PC-9 (cell line): ENCODE measurements around the gene MMP24. TPM values are rescaled to one million over a fixed set of nuclear protein-coding genes. Genes with fewer than 3 reads are reported as not detected.

Experiments used
- BruUV-seq: library from RNA; stranded (reverse); fragments of 400-500 nt; replicated peaks from 2 replicates; lab custom pipeline; 2021; lab: Mats Ljungman, UMichigan
- CTCF ChIA-PET: fragments of 300-600 bp; sonication (Branson Sonifier 250); formaldehyde crosslinking; loops from one replicate; lab custom pipeline; 2022; ENCODE audit warnings: antibody characterized with exemption; lab: Charles Lee
- POLR2A ChIA-PET: fragments of 300-600 bp; sonication (Branson Sonifier 250); formaldehyde crosslinking; loops from one replicate; lab custom pipeline; 2022; ENCODE audit warnings: antibody characterized with exemption; ENCODE audit not compliant: unreplicated experiment; lab: Charles Lee
- DNase-seq, 2 experiments: peaks; one replicate each; pipeline versions ENCODE4 v3.0.0 to v3.0.0-alpha.2; 2015 to 2022; ENCODE audit warnings: mixed read lengths in 1 of 2
- H2AFZ ChIP-seq: fragments of 200-600 bp; sonication (generic); 2 replicates; pipeline ENCODE4 v1.8.1; 2017; ENCODE audit warnings: antibody characterized with exemption
- H3F3A ChIP-seq: fragments of 200-600 bp; sonication (generic); 2 replicates; pipeline ENCODE4 v1.8.1; 2017; ENCODE audit warnings: antibody characterized with exemption, mild to moderate bottlenecking, low read depth; ENCODE audit not compliant: insufficient read depth
- H3K27ac ChIP-seq: fragments of 200-600 bp; sonication (generic); 2 replicates; pipeline ENCODE4 v1.6.1; 2016; ENCODE audit warnings: mixed run types
- H3K27me3 ChIP-seq: fragments of 200-600 bp; sonication (generic); 2 replicates; pipeline ENCODE4 v1.6.1; 2016; ENCODE audit warnings: low read depth, mixed run types; ENCODE audit not compliant: insufficient read depth
- H3K36me3 ChIP-seq: fragments of 200-600 bp; sonication (generic); 2 replicates; pipeline ENCODE4 v1.6.1; 2016; ENCODE audit warnings: low read depth, mixed run types
- H3K4me1 ChIP-seq: fragments of 200-600 bp; sonication (generic); replicated peaks from 2 replicates; pipeline ENCODE4 v1.6.1; 2016; ENCODE audit warnings: mixed run types; ENCODE audit not compliant: insufficient read depth
- H3K4me2 ChIP-seq: fragments of 200-600 bp; sonication (generic); 2 replicates; pipeline ENCODE4 v1.6.1; 2017; ENCODE audit warnings: mixed run types
- H3K4me3 ChIP-seq: fragments of 200-600 bp; sonication (generic); 2 replicates; pipeline ENCODE4 v1.6.1; 2016; ENCODE audit warnings: mixed run types
- H3K79me2 ChIP-seq: fragments of 200-600 bp; sonication (generic); 2 replicates; pipeline ENCODE4 v1.6.1; 2017; ENCODE audit warnings: low read depth, mixed run types
- H3K9me2 ChIP-seq: fragments of 200-600 bp; sonication (generic); 2 replicates; pipeline ENCODE4 v1.8.1; 2017; ENCODE audit warnings: mild to moderate bottlenecking; ENCODE audit not compliant: insufficient read depth
- H3K9me3 ChIP-seq: fragments of 200-600 bp; sonication (generic); 2 replicates; pipeline ENCODE4 v1.8.1; 2016; ENCODE audit warnings: low read depth; ENCODE audit not compliant: insufficient read depth
- H4K20me1 ChIP-seq: fragments of 200-600 bp; sonication (generic); 2 replicates; pipeline ENCODE4 v1.8.1; 2017; ENCODE audit not compliant: insufficient read depth
- CTCF ChIP-seq: fragments of 200-600 bp; sonication (generic); conservative IDR thresholded peaks from 2 replicates; pipeline ENCODE4 v1.6.1; 2017; ENCODE audit warnings: mixed run types, antibody characterized with exemption, mild to moderate bottlenecking, moderate library complexity
- EZH2 ChIP-seq: fragments of 200-600 bp; sonication (generic); IDR thresholded peaks from 2 replicates; pipeline ENCODE4 v1.8.0; 2017; ENCODE audit warnings: antibody characterized with exemption, low read depth
- intact Hi-C: fragments of 100-400 bp; cut with micrococcal nuclease; formaldehyde crosslinking; loops from one replicate; pipeline ENCODE4 v1.10.0; 2022; ENCODE audit not compliant: unreplicated experiment
- total RNA-seq: library from RNA; stranded (reverse); gene quantifications from 2 replicates; pipeline ENCODE4 v1.2.3, GENCODE V29; 2021

MMP24 gene
- total RNA-seq, 1 experiment from 2014 or later: 0.48 TPM

GRCh38 chr20:35307666-35308653 is 81.5 kb downstream of the MMP24 start:
- intact Hi-C loops: no loop called here
- CTCF ChIA-PET: interaction anchor here (0.6 to 4.6 kb wide), 3 partner anchors 10 to 1574 kb away, joined by 3 to 19 read pairs (median 6); no protein-coding TSS in a partner anchor
- POLR2A ChIA-PET: interaction anchor here (0.7 to 1.8 kb wide), 2 partner anchors 10 to 323 kb away, joined by 3 to 4 read pairs; no protein-coding TSS in a partner anchor

GRCh38 chr20:35311409-35311808 is 84.9 kb downstream of the MMP24 start:
- Histone ChIP-seq H3K79me2 (0 out of 2 replicates have a peak, but pooled peaks cover 4% of the 10 kb centered on the region), H3F3A (peaks cover 52% of the 10 kb centered on the region), H2AFZ (no peak overlapping the region), H3K9me3 (no peaks in the 10 kb centered on the region), H3K36me3 (no peaks in the 10 kb centered on the region), H3K4me2 (peak overlapping the region; percentile 59), H3K4me3 (no peak overlapping the region), H3K27me3 (no peaks in the 10 kb centered on the region), H3K27ac (peak overlapping the region; percentile 97), H3K9me2 (no peaks in the 10 kb centered on the region), H3K4me1 (peaks cover 68% of the 10 kb centered on the region), H4K20me1 (no peaks in the 10 kb centered on the region)
- DNase-seq: peak; percentile 42 to 74
- TF ChIP-seq EZH2 (no peak), CTCF (no peak)
- CTCF ChIA-PET: no interaction called here
- POLR2A ChIA-PET: interaction anchor here (0.7 kb wide), 1 partner anchor 33 kb away, joined by 3 read pairs; no protein-coding TSS in a partner anchor
- intact Hi-C loops: no loop called here
- no TSS peak for BruUV-seq

More at GRCh38 chr20:35307666-35308653, 81.5 kb downstream of the MMP24 start:
- Histone ChIP-seq H3K79me2 (0 out of 2 replicates have a peak, but pooled peaks cover 4% of the 10 kb centered on the region), H3K27ac (peak overlapping the region; percentile 92), H4K20me1 (no peaks in the 10 kb centered on the region), H3K9me3 (no peaks in the 10 kb centered on the region), H3K4me3 (no peak overlapping the region), H3F3A (peaks cover 64% of the 10 kb centered on the region), H3K27me3 (no peaks in the 10 kb centered on the region), H3K9me2 (no peaks in the 10 kb centered on the region), H3K4me2 (peak overlapping the region; percentile 12; the same call in 1 of the 2 replicates), H3K36me3 (no peaks in the 10 kb centered on the region), H2AFZ (no peak overlapping the region), H3K4me1 (peaks cover 82% of the 10 kb centered on the region)
- DNase-seq: peak in 1 of 2 experiments; percentile 66
- BruUV-seq: no TSS peak
- TF ChIP-seq CTCF (no peak), EZH2 (no peak)

GRCh38 chr20:35311822-35312221 is 85.3 kb downstream of the MMP24 start:
- BruUV-seq: TSS peak; percentile 68

More at GRCh38 chr20:35311822-35312221, 85.3 kb downstream of the MMP24 start:
- intact Hi-C loops: no loop called here
- Histone ChIP-seq H3K9me3 (no peaks in the 10 kb centered on the region), H3K79me2 (0 out of 2 replicates have a peak, but pooled peaks cover 4% of the 10 kb centered on the region), H3K27ac (peak overlapping the region; percentile 97), H3K36me3 (no peaks in the 10 kb centered on the region), H3K27me3 (no peaks in the 10 kb centered on the region), H3K4me3 (no peak overlapping the region), H3K4me2 (peak overlapping the region; percentile 59), H2AFZ (no peak overlapping the region), H3F3A (peaks cover 47% of the 10 kb centered on the region), H3K9me2 (no peaks in the 10 kb centered on the region), H4K20me1 (no peaks in the 10 kb centered on the region), H3K4me1 (peaks cover 64% of the 10 kb centered on the region)
- TF ChIP-seq EZH2: no peak
- TF ChIP-seq CTCF: no peak
- CTCF ChIA-PET: interaction anchor here (0.6 kb wide), 1 partner anchor 48 kb away, joined by 19 read pairs; no protein-coding TSS in a partner anchor
- POLR2A ChIA-PET: no interaction called here
- no peak for DNase-seq
